ENCODE results near the gene CD52. TPM values are rescaled to one million over a fixed set of nuclear protein-coding genes. Genes with fewer than 3 reads are reported as not detected.

Gene CD52
- total and polyA plus RNA-seq, 2 donors (not counting 3 experiments of a cell fraction or from before 2014, with no cell fraction given) = not detected

DNA sequence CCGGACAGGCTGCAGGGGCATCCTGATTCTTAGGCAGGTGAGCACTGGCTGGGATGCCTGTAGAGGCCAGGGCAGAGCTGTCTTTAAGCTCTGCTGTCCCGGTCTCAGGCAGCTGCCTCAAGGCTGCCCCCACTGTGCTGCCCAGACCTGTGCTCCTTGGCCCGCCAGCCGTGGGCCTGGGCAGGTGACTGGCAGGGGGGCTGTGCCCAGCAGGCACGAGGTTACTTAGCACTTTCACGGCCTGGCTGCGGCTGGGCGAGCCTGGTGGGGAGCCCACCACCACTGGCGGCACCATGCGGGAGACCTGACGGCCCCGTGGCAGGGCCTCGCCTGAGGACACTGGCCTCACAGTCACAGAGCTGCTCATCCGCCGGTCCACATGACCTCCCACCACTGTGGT, 28.0 kb downstream of the CD52 start:
- no peak overlapping the region for H3K4me3 ChIP-seq (replicated peaks in 1 of 3; ENCODE audit: insufficient read depth in 1 of 3, low read depth in 1 of 3, low read length in 3 of 3)
- peaks cover 5% of the 10 kb centered on the region for H3K4me1 ChIP-seq (ENCODE audit: control insufficient read depth, extremely low read depth, insufficient read depth, low read length)
- H3K79me2 ChIP-seq (ENCODE audit: control insufficient read depth, insufficient read depth, low read length) = no peaks in the 10 kb centered on the region
- no peak for DNase-seq (ENCODE audit: low read depth, low spot score)
- dilution Hi-C loops (cut with MboI; ENCODE audit: extremely low pct_ligation_motif_present, low sequenced_read_pairs) = no loop called here
- CTCF ChIA-PET = interaction anchor here (1.1 to 1.6 kb wide), 4 partner anchors 10 to 72 kb away, joined by 3 to 8 read pairs (median 4); no protein-coding TSS in a partner anchor
- H3K4me2 ChIP-seq (ENCODE audit: insufficient read depth, low read length) = no peak overlapping the region
- intact Hi-C loops (cut with micrococcal nuclease) = no loop called here
- no peaks in the 10 kb centered on the region for H3K9me1 ChIP-seq (replicated peaks; ENCODE audit: control insufficient read depth, extremely low read depth, insufficient read depth, low read length)
- H4K20me1 ChIP-seq (replicated peaks; ENCODE audit: control insufficient read depth, extremely low read depth, insufficient read depth, low read length) = no peaks in the 10 kb centered on the region
- no peaks in the 10 kb centered on the region for H3K9me3 ChIP-seq (replicated peaks; ENCODE audit: control insufficient read depth, insufficient read depth, low read length)
- no TSS peak for BruUV-seq (replicated peaks)
- H2AFZ ChIP-seq (ENCODE audit: low read depth, low read length) = no peak overlapping the region
- H3K27ac ChIP-seq (ENCODE audit: insufficient read depth, low read depth, low read length) = no peak overlapping the region
- no peak for FAIRE-seq
- POLR2A ChIA-PET = no interaction called here
- H3K9ac ChIP-seq (replicated peaks; ENCODE audit: extremely low read depth, insufficient read depth, low read length) = no peak overlapping the region
- TF ChIP-seq, protein P1, sequence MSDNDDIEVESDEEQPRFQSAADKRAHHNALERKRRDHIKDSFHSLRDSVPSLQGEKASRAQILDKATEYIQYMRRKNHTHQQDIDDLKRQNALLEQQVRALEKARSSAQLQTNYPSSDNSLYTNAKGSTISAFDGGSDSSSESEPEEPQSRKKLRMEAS (IDR thresholded peaks at IDR 0.05; ENCODE audit: insufficient read depth, insufficient read length) = no peak
- no peaks in the 10 kb centered on the region for H3K27me3 ChIP-seq (ENCODE audit: control insufficient read depth in 2 of 2, insufficient read depth in 2 of 2, low read length in 2 of 2)
- H3K36me3 ChIP-seq (ENCODE audit: control insufficient read depth in 2 of 2, extremely low read depth in 1 of 2, insufficient read depth in 2 of 2, low read length in 2 of 2) = no peaks in the 10 kb centered on the region

DNA sequence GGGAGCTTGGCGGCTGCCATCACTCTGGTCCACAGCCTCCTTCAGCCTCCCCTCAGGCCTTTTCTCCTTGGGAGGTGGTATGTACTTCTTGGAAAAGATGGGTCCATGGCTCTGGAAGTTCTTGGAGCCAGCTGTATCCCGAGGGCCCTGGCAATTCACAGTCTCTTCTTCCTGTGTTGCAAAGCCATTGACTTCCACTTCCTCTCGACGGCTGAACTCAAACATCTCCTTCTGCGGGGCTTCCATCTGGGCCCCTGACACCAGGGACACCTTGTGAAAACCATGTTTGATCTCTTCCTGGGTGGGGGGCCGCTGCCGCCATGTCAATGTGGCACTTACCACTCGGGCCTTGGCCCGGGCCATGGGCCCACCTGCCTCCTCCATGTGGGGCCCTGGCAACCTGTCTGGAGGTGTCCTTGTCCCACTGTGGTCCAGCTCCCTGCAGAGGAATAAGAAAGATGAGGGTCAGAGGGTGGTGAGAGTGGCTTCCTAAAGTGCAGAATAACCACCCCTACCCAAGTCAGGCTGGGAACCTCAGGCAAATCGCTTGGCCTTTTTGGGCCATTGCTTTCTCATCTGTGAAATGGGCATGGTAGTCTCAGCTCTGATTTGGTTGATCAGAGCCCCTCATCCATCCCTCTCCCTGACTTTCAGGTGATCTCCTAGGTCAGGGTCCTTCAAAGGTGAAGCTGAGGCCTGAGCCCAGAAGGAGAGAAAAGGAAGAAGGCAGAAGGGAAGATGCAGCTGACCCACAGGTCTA, 28.7 kb downstream of the CD52 start:
- no peak for FAIRE-seq
- dilution Hi-C loops (cut with MboI; ENCODE audit: extremely low pct_ligation_motif_present, low sequenced_read_pairs) = no loop called here
- Histone ChIP-seq H3K79me2 (ENCODE audit: control insufficient read depth, insufficient read depth, low read length) (no peaks in the 10 kb centered on the region), H3K9me1 (replicated peaks; ENCODE audit: control insufficient read depth, extremely low read depth, insufficient read depth, low read length) (no peaks in the 10 kb centered on the region), H3K4me2 (ENCODE audit: insufficient read depth, low read length) (no peak overlapping the region), H3K4me3 (replicated peaks in 1 of 3; ENCODE audit: insufficient read depth in 1 of 3, low read depth in 1 of 3, low read length in 3 of 3) (no peak overlapping the region), H3K36me3 (ENCODE audit: control insufficient read depth in 2 of 2, extremely low read depth in 1 of 2, insufficient read depth in 2 of 2, low read length in 2 of 2) (no peaks in the 10 kb centered on the region), H3K27me3 (ENCODE audit: control insufficient read depth in 2 of 2, insufficient read depth in 2 of 2, low read length in 2 of 2) (no peaks in the 10 kb centered on the region), H2AFZ (ENCODE audit: low read depth, low read length) (no peak overlapping the region), H4K20me1 (replicated peaks; ENCODE audit: control insufficient read depth, extremely low read depth, insufficient read depth, low read length) (no peaks in the 10 kb centered on the region), H3K4me1 (ENCODE audit: control insufficient read depth, extremely low read depth, insufficient read depth, low read length) (peaks cover 12% of the 10 kb centered on the region), H3K9ac (replicated peaks; ENCODE audit: extremely low read depth, insufficient read depth, low read length) (no peak overlapping the region), H3K27ac (ENCODE audit: insufficient read depth, low read depth, low read length) (no peak overlapping the region), H3K9me3 (replicated peaks; ENCODE audit: control insufficient read depth, insufficient read depth, low read length) (no peaks in the 10 kb centered on the region)
- DNase-seq (ENCODE audit: low read depth, low spot score) = no peak
- TF ChIP-seq, protein P1 (IDR thresholded peaks at IDR 0.05; ENCODE audit: insufficient read depth, insufficient read length) = no peak
- no peak for TF ChIP-seq POLR2A (IDR thresholded peaks at IDR 0.05; ENCODE audit: low read depth, low read length)
- TF ChIP-seq FOS (IDR thresholded peaks at IDR 0.05; ENCODE audit: borderline replicate concordance, insufficient read depth, low read length) = no peak
- TF ChIP-seq JUN (IDR thresholded peaks at IDR 0.05; ENCODE audit: borderline replicate concordance, insufficient read depth, insufficient read length, low read depth) = no peak
- TF ChIP-seq POLR2AphosphoS5 (IDR thresholded peaks at IDR 0.05; ENCODE audit: insufficient read depth, low read depth, low read length) = no peak
- no peak for TF ChIP-seq EZH2 (IDR thresholded peaks at IDR 0.05; ENCODE audit: borderline replicate concordance, low read depth, low read length, severe bottlenecking)
- TF ChIP-seq MYC (IDR thresholded peaks at IDR 0.05; ENCODE audit: low read depth, low read length) = no peak
- TF ChIP-seq, protein P2, sequence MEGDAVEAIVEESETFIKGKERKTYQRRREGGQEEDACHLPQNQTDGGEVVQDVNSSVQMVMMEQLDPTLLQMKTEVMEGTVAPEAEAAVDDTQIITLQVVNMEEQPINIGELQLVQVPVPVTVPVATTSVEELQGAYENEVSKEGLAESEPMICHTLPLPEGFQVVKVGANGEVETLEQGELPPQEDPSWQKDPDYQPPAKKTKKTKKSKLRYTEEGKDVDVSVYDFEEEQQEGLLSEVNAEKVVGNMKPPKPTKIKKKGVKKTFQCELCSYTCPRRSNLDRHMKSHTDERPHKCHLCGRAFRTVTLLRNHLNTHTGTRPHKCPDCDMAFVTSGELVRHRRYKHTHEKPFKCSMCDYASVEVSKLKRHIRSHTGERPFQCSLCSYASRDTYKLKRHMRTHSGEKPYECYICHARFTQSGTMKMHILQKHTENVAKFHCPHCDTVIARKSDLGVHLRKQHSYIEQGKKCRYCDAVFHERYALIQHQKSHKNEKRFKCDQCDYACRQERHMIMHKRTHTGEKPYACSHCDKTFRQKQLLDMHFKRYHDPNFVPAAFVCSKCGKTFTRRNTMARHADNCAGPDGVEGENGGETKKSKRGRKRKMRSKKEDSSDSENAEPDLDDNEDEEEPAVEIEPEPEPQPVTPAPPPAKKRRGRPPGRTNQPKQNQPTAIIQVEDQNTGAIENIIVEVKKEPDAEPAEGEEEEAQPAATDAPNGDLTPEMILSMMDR (IDR thresholded peaks at IDR 0.05; ENCODE audit: extremely low read depth in 1 of 2, insufficient read depth in 1 of 2, low read depth in 1 of 2, low read length in 2 of 2) = no peak
- no peak for TF ChIP-seq GATA2 (IDR thresholded peaks at IDR 0.05; ENCODE audit: insufficient read depth, insufficient read length, low read depth, low read length)
- POLR2A ChIA-PET = no interaction called here
- no TSS peak for BruUV-seq (replicated peaks)
- CTCF ChIA-PET = interaction anchor here (1.1 to 1.6 kb wide), 4 partner anchors 9 to 71 kb away, joined by 3 to 8 read pairs (median 4); no protein-coding TSS in a partner anchor
- intact Hi-C loops (cut with micrococcal nuclease) = no loop called here
